HepG2 (cell line): Measurements from ENCODE around the gene RHBDD1. TPM values are rescaled to one million over a fixed set of nuclear protein-coding genes. Genes with fewer than 3 reads are reported as not detected.

Experiments
- ARHGAP35 ChIP-seq: sonication (generic); formaldehyde crosslinking; IDR thresholded peaks from 2 replicates; pipeline ENCODE4 v1.9.0; 2022; ENCODE audit warnings: mild to moderate bottlenecking, inconsistent platforms, moderate library complexity, missing genetic modification reagents, borderline replicate concordance
- ATRX ChIP-seq: sonication (generic); formaldehyde crosslinking; IDR thresholded peaks from 2 replicates; pipeline ENCODE4 v1.4.0; 2020; ENCODE audit warnings: missing genetic modification reagents, borderline replicate concordance
- CCAR2 ChIP-seq: fragments of 200-400 bp; formaldehyde crosslinking; optimal IDR thresholded peaks from 2 replicates; pipeline ENCODE3; 2018; ENCODE audit warnings: low read depth, mild to moderate bottlenecking, low read length, moderate library complexity
- CREB3 ChIP-seq: sonication (generic); formaldehyde crosslinking; IDR thresholded peaks from 2 replicates; pipeline ENCODE4 v1.5.0; 2020; ENCODE audit warnings: missing genetic modification reagents
- GLI4 ChIP-seq: sonication (generic); formaldehyde crosslinking; IDR thresholded peaks from 2 replicates; pipeline ENCODE4 v1.5.1; 2020; ENCODE audit warnings: missing genetic modification reagents, mild to moderate bottlenecking, moderate library complexity, borderline replicate concordance
- HNF4A ChIP-seq: sonication (generic); formaldehyde crosslinking; IDR thresholded peaks from 2 replicates; pipeline ENCODE4 v1.4.0; 2020; ENCODE audit warnings: missing genetic modification reagents
- NKX3-1 ChIP-seq: sonication (generic); formaldehyde crosslinking; IDR thresholded peaks from 2 replicates; pipeline ENCODE4 v1.5.0; 2020; ENCODE audit warnings: missing genetic modification reagents
- NPAS2 ChIP-seq: sonication (generic); formaldehyde crosslinking; IDR thresholded peaks from 2 replicates; pipeline ENCODE4 v1.8.0; 2022; ENCODE audit warnings: mild to moderate bottlenecking, missing genetic modification reagents, borderline replicate concordance
- PAWR ChIP-seq: sonication (generic); formaldehyde crosslinking; IDR thresholded peaks from 2 replicates; pipeline ENCODE4 v1.4.0; 2020; ENCODE audit warnings: missing genetic modification reagents, mild to moderate bottlenecking, borderline replicate concordance
- PHF20 ChIP-seq: sonication (generic); formaldehyde crosslinking; IDR thresholded peaks from 2 replicates; pipeline ENCODE4 v1.5.0; 2020; ENCODE audit warnings: mild to moderate bottlenecking, missing genetic modification reagents
- RFXANK ChIP-seq: IDR thresholded peaks from 2 replicates; pipeline ENCODE4 v1.6.1; 2016
- SP140L ChIP-seq: sonication (generic); formaldehyde crosslinking; IDR thresholded peaks from 2 replicates; pipeline ENCODE4 v1.4.0; 2020; ENCODE audit warnings: missing genetic modification reagents, borderline replicate concordance
- SRF ChIP-seq: IDR thresholded peaks from 2 replicates; pipeline ENCODE4 v1.6.1; 2011; ENCODE audit warnings: mild to moderate bottlenecking, low read depth, low read length, moderate library complexity
- XBP1 ChIP-seq: sonication (generic); formaldehyde crosslinking; IDR thresholded peaks from 2 replicates; pipeline ENCODE4 v1.5.0; 2020; ENCODE audit warnings: missing genetic modification reagents
- ZNF253 ChIP-seq: sonication (generic); formaldehyde crosslinking; IDR thresholded peaks from 2 replicates; pipeline ENCODE4 v1.8.0; 2022; ENCODE audit warnings: mild to moderate bottlenecking, missing genetic modification reagents, borderline replicate concordance
- ZNF260 ChIP-seq: sonication (generic); formaldehyde crosslinking; IDR thresholded peaks from 2 replicates; pipeline ENCODE4 v1.4.0; 2020; ENCODE audit warnings: missing genetic modification reagents, low read depth, mild to moderate bottlenecking, borderline replicate concordance
- ZNF331 ChIP-seq: sonication (generic); formaldehyde crosslinking; IDR thresholded peaks from 2 replicates; pipeline ENCODE4 v1.4.0; 2020; ENCODE audit warnings: missing genetic modification reagents
- ZNF512B ChIP-seq: sonication (generic); formaldehyde crosslinking; IDR thresholded peaks from 2 replicates; pipeline ENCODE4 v1.5.1; 2020; ENCODE audit warnings: missing genetic modification reagents, mild to moderate bottlenecking, borderline replicate concordance
- ZNF562 ChIP-seq: sonication (generic); formaldehyde crosslinking; IDR thresholded peaks from 2 replicates; pipeline ENCODE4 v1.8.0; 2022; ENCODE audit warnings: missing genetic modification reagents, borderline replicate concordance
- ZNF737 ChIP-seq: sonication (generic); formaldehyde crosslinking; IDR thresholded peaks from 2 replicates; pipeline ENCODE4 v1.5.0; 2020; ENCODE audit warnings: missing genetic modification reagents, mild to moderate bottlenecking, borderline replicate concordance
- ZNF766 ChIP-seq: sonication (generic); formaldehyde crosslinking; IDR thresholded peaks from 2 replicates; pipeline ENCODE4 v1.5.0; 2020; ENCODE audit warnings: missing genetic modification reagents, borderline replicate concordance
- ZNF775 ChIP-seq: sonication (generic); formaldehyde crosslinking; IDR thresholded peaks from 2 replicates; pipeline ENCODE4 v1.4.0; 2020; ENCODE audit warnings: missing genetic modification reagents, mild to moderate bottlenecking, moderate library complexity, borderline replicate concordance
- ZNF776 ChIP-seq: sonication (generic); formaldehyde crosslinking; IDR thresholded peaks from 2 replicates; pipeline ENCODE4 v1.4.0; 2020; ENCODE audit warnings: mild to moderate bottlenecking, missing genetic modification reagents
- ZSCAN9 ChIP-seq: IDR thresholded peaks from 2 replicates; pipeline ENCODE4 v1.6.1; 2016; ENCODE audit warnings: borderline replicate concordance
- polyA plus RNA-seq, 8 experiments: library from polyadenylated mRNA; depleted of rRNA in 3 of 8; stranded (reverse) in 7 of 8; unstranded in 1 of 8; fragments of >200 nt; fragmentation: Illumina TruSeq in 4 of 8; extraction: Trizol in 4 of 8; gene quantifications; 2 replicates each; pipeline versions ENCODE4 v1.2.1 to v1.2.3, GENCODE V29; 2011 to 2016; ENCODE audit warnings: low read depth in 4 of 8, missing spikeins in 1 of 8, mixed read lengths in 1 of 8; ENCODE audit not compliant: insufficient read depth in 1 of 8
- total RNA-seq, 5 experiments: library from RNA; depleted of rRNA; stranded (reverse); fragments of >200 nt; fragmentation: Illumina TruSeq; extraction: Trizol; gene quantifications; 2 replicates each; pipeline ENCODE4 v1.2.3, GENCODE V29; 2016; ENCODE audit warnings: low read depth in 1 of 5

The RHBDD1 gene
- total and polyA plus RNA-seq, 2 of the 13 experiments (the other 11 are each of a cell fraction or from before 2014, with no cell fraction given): 8.2 to 9.5 TPM

- TF ChIP-seq CREB3 (CRISPR knock-in tag) (no peak), HNF4A (CRISPR knock-in tag) (peak; percentile 97), ZNF331 (CRISPR knock-in tag) (peak; percentile 73), RFXANK (CRISPR knock-in tag) (peak; percentile 23; the same call in 1 of the 2 replicates), ZNF260 (no peak), ZNF562 (CRISPR knock-in tag) (no peak), NPAS2 (CRISPR knock-in tag) (no peak), ZNF775 (0 out of 2 replicates have a peak, but pooled peaks have one; percentile 81), ZNF512B (no peak; the same call in 1 of the 2 replicates), SRF (no peak), SP140L (0 out of 2 replicates have a peak, but pooled peaks have one; percentile 84), ZNF776 (no peak), ZSCAN9 (CRISPR knock-in tag) (peak; percentile 79), ZNF253 (CRISPR knock-in tag) (no peak), PHF20 (CRISPR knock-in tag) (no peak), ATRX (CRISPR knock-in tag) (no peak), ZNF766 (CRISPR knock-in tag) (no peak), XBP1 (CRISPR knock-in tag) (no peak), PAWR (CRISPR knock-in tag) (no peak), GLI4 (CRISPR knock-in tag) (0 out of 2 replicates have a peak, but pooled peaks have one; percentile 39), ARHGAP35 (CRISPR knock-in tag) (no peak), NKX3-1 (CRISPR knock-in tag) (peak; percentile 89), CCAR2 (no peak), ZNF737 (peak; percentile 52; the same call in 1 of the 2 replicates)
Measured at GRCh38 chr2:226799976-226800940, 35.6 kb upstream of the RHBDD1 start (continued).
